Endothelial cell of umbilical vein (primary cell): Measurements from ENCODE around the gene AMHR2. TPM values are rescaled to one million over a fixed set of nuclear protein-coding genes. Genes with fewer than 3 reads are reported as not detected.

Experiments used
- BruUV-seq: library from RNA; stranded (reverse); fragments of 400-500 nt; replicated peaks from 2 replicates; lab custom pipeline; 2021; lab: Mats Ljungman, UMichigan
- CTCF ChIA-PET: fragments of 300-600, 350-600 bp; sonication (Branson Sonifier 250); formaldehyde crosslinking; loops from one replicate; lab custom pipeline; 2021; ENCODE audit warnings: antibody characterized with exemption, inconsistent platforms; lab: Charles Lee
- POLR2A ChIA-PET: fragments of 300-600, 350-600 bp; sonication (Branson Sonifier 250); formaldehyde crosslinking; loops from one replicate; lab custom pipeline; 2021; ENCODE audit warnings: antibody characterized with exemption, inconsistent platforms; lab: Charles Lee
- DNase-seq: peaks from one replicate; pipeline ENCODE4 v3.0.0-alpha.2; 2011; ENCODE audit warnings: low read depth, low spot score
- FAIRE-seq: peaks from 2 replicates; lab custom pipeline; 2011; peaks lifted over from hg19 to GRCh38; lab: Jason Lieb, UNC
- H2AFZ ChIP-seq: 2 replicates; pipeline ENCODE4 v1.6.0; 2012; ENCODE audit warnings: low read depth, low read length, control low read depth, inconsistent platforms
- H3K27ac ChIP-seq: 2 replicates; pipeline ENCODE4 v1.5.1; 2011; ENCODE audit warnings: low read depth, mild to moderate bottlenecking, control low read depth, low read length, moderate library complexity; ENCODE audit not compliant: insufficient read depth
- H3K27me3 ChIP-seq, 2 experiments: 2 replicates each; pipeline versions ENCODE4 v1.6.0 to v1.6.1; 2011; ENCODE audit warnings: low read length in 2 of 2, mixed read lengths in 1 of 2; ENCODE audit not compliant: control insufficient read depth in 2 of 2, insufficient read depth in 2 of 2
- H3K36me3 ChIP-seq, 2 experiments: 2 replicates in 1 of 2; 3 replicates in 1 of 2; pipeline ENCODE4 v1.5.1; 2011; ENCODE audit warnings: low read length in 2 of 2, mild to moderate bottlenecking in 1 of 2, moderate library complexity in 1 of 2; ENCODE audit not compliant: control insufficient read depth in 2 of 2, insufficient read depth in 2 of 2; ENCODE audit errors: extremely low read depth in 1 of 2
- H3K4me1 ChIP-seq: 3 replicates; pipeline ENCODE4 v1.5.1; 2011; ENCODE audit warnings: mild to moderate bottlenecking, low read length; ENCODE audit not compliant: control insufficient read depth, insufficient read depth; ENCODE audit errors: extremely low read depth
- H3K4me2 ChIP-seq: 2 replicates; pipeline ENCODE4 v1.6.1; 2011; ENCODE audit warnings: low read length, control low read depth, mixed read lengths; ENCODE audit not compliant: insufficient read depth
- H3K4me3 ChIP-seq, 3 experiments: fragments of 200-600 bp in 1 of 3; sonication (generic), shearing (Covaris generic) in 1 of 3; replicated peaks in 1 of 3; 2 replicates each; pipeline ENCODE4 v1.5.1; 2011 to 2016; ENCODE audit warnings: control low read depth in 3 of 3, low read length in 3 of 3, mild to moderate bottlenecking in 2 of 3, inconsistent platforms in 1 of 3, low read depth in 1 of 3, moderate library complexity in 1 of 3; ENCODE audit not compliant: insufficient read depth in 1 of 3
- H3K79me2 ChIP-seq: 2 replicates; pipeline ENCODE4 v1.6.0; 2012; ENCODE audit warnings: low read length, inconsistent platforms; ENCODE audit not compliant: control insufficient read depth, insufficient read depth
- H3K9ac ChIP-seq: replicated peaks from 2 replicates; pipeline ENCODE3; 2011; ENCODE audit warnings: low read length, control low read depth; ENCODE audit not compliant: insufficient read depth; ENCODE audit errors: extremely low read depth
- H3K9me1 ChIP-seq: replicated peaks from 3 replicates; pipeline ENCODE4 v1.6.0; 2011; ENCODE audit warnings: mild to moderate bottlenecking, low read length; ENCODE audit not compliant: control insufficient read depth, insufficient read depth; ENCODE audit errors: extremely low read depth
- H3K9me3 ChIP-seq: replicated peaks from 2 replicates; pipeline ENCODE4 v1.5.1; 2012; ENCODE audit warnings: low read length, inconsistent platforms; ENCODE audit not compliant: control insufficient read depth, insufficient read depth
- H4K20me1 ChIP-seq: replicated peaks from 2 replicates; pipeline ENCODE3; 2011; ENCODE audit warnings: mild to moderate bottlenecking, low read length; ENCODE audit not compliant: control insufficient read depth, insufficient read depth; ENCODE audit errors: extremely low read depth
- EZH2 ChIP-seq: IDR thresholded peaks from 2 replicates; pipeline ENCODE4 v1.6.1; 2012; ENCODE audit warnings: borderline replicate concordance, low read depth, mild to moderate bottlenecking, moderate library complexity, low read length, inconsistent platforms; ENCODE audit not compliant: severe bottlenecking
- FOS ChIP-seq: IDR thresholded peaks from 2 replicates; pipeline ENCODE4 v1.6.1; 2011; ENCODE audit warnings: mild to moderate bottlenecking, low read length, moderate library complexity, borderline replicate concordance; ENCODE audit not compliant: insufficient read depth
- GATA2 ChIP-seq: IDR thresholded peaks from 2 replicates; pipeline ENCODE4 v1.7.0; 2011; ENCODE audit warnings: low read depth, mild to moderate bottlenecking, moderate library complexity, mixed read lengths, low read length; ENCODE audit not compliant: insufficient read length, insufficient read depth
- JUN ChIP-seq: IDR thresholded peaks from 2 replicates; pipeline ENCODE4 v1.6.1; 2011; ENCODE audit warnings: borderline replicate concordance, low read depth; ENCODE audit not compliant: insufficient read length, insufficient read depth
- MYC ChIP-seq: IDR thresholded peaks from one replicate; pipeline ENCODE4 v1.6.1; 2011; ENCODE audit warnings: mild to moderate bottlenecking, low read depth, low read length
- POLR2A ChIP-seq: IDR thresholded peaks from 2 replicates; pipeline ENCODE4 v1.6.1; 2012; ENCODE audit warnings: low read depth, mild to moderate bottlenecking, control low read depth, low read length
- POLR2AphosphoS5 ChIP-seq: IDR thresholded peaks from 2 replicates; pipeline ENCODE4 v1.6.1; 2012; ENCODE audit warnings: low read depth, mild to moderate bottlenecking, control low read depth, low read length, moderate library complexity; ENCODE audit not compliant: insufficient read depth
- dilution Hi-C: fragments of 300-500 bp; cut with MboI; formaldehyde crosslinking; loops from one replicate; pipeline ENCODE4 v1.15.0; 2019; ENCODE audit warnings: low sequenced_read_pairs; ENCODE audit not compliant: extremely low pct_ligation_motif_present
- intact Hi-C: fragments of 100-400 bp; cut with micrococcal nuclease; formaldehyde crosslinking; loops from one replicate; pipeline ENCODE4 v1.10.0; 2022
- polyA plus RNA-seq, 4 experiments: library from polyadenylated mRNA; depleted of rRNA in 3 of 4; stranded (reverse) in 3 of 4; unstranded in 1 of 4; fragments of >200 nt; gene quantifications; 2 replicates each; pipeline versions ENCODE4 v1.2.1 to v1.2.3, GENCODE V29; 2011 to 2012; ENCODE audit warnings: missing spikeins in 1 of 4
- total RNA-seq: library from RNA; stranded (reverse); gene quantifications from 2 replicates; pipeline ENCODE4 v1.2.3, GENCODE V29; 2021
- TF ChIP-seq, protein P1 (sequence below), 2 donors: IDR thresholded peaks; 1 replicate in 1 of 2; 2 replicates in 1 of 2; pipeline ENCODE4 v1.5.1; 2011; ENCODE audit warnings: low read length in 2 of 2, mild to moderate bottlenecking in 2 of 2, moderate library complexity in 2 of 2, control low read depth in 1 of 2, inconsistent platforms in 1 of 2, low read depth in 1 of 2; ENCODE audit not compliant: insufficient read depth in 1 of 2; ENCODE audit errors: extremely low read depth in 1 of 2
- TF ChIP-seq, protein P2 (sequence below): IDR thresholded peaks from 2 replicates; pipeline ENCODE4 v1.6.1; 2011; ENCODE audit not compliant: insufficient read depth, insufficient read length

The AMHR2 gene
- total and polyA plus RNA-seq, 2 donors (not counting 3 experiments of a cell fraction or from before 2014, with no cell fraction given) = not detected

DNA sequence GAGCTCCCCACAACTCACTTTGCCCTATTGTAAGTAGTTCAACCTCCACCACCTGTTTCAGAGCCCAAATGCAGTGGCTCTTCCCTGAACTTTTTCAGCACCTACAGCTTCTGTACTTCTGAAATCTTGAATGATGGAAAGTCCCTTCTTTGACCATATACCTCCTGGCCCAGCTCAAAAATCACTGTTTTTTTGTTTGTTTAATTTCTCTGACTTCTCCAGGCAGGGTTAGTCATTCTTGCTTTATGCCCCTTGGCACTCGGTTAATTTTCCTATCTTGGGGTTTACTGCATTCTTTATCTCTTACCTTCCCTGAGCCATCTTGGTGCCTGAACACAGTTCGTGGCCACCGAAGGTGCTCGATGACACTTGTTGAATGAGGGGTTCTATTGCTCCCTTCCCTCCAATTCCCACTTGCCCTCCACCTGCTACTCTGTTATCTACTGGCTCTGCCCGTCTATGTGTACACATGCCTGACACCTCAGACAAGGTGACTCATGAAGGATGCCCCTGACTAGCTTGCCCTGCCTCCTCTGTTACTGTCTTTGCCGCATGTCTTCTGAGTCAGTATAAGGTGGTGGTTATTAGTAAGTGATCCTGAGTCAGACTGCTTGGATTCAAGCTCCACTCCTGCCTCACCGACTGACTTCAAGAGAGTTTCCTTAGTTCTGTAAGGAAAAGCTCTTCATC, 4.4 kb downstream of the AMHR2 start:
- no peaks in the 10 kb centered on the region for H3K4me1 ChIP-seq
- no peak overlapping the region for H3K27ac ChIP-seq
- H3K9me1 ChIP-seq = no peaks in the 10 kb centered on the region
- H3K4me2 ChIP-seq = no peak overlapping the region
- no peak overlapping the region for H3K4me3 ChIP-seq
- CTCF ChIA-PET = interaction anchor here (1.2 to 3.3 kb wide), 4 partner anchors 9 to 83 kb away, joined by 3 to 35 read pairs (median 4); no protein-coding TSS in a partner anchor
- FAIRE-seq (no peak), DNase-seq (no peak)
- dilution Hi-C loops (no loop called here), intact Hi-C loops (no loop called here)
- POLR2A ChIA-PET = no interaction called here
- no peaks in the 10 kb centered on the region for H3K79me2 ChIP-seq
- no peak for TF ChIP-seq JUN
- TF ChIP-seq FOS = no peak
- TF ChIP-seq, protein P1, sequence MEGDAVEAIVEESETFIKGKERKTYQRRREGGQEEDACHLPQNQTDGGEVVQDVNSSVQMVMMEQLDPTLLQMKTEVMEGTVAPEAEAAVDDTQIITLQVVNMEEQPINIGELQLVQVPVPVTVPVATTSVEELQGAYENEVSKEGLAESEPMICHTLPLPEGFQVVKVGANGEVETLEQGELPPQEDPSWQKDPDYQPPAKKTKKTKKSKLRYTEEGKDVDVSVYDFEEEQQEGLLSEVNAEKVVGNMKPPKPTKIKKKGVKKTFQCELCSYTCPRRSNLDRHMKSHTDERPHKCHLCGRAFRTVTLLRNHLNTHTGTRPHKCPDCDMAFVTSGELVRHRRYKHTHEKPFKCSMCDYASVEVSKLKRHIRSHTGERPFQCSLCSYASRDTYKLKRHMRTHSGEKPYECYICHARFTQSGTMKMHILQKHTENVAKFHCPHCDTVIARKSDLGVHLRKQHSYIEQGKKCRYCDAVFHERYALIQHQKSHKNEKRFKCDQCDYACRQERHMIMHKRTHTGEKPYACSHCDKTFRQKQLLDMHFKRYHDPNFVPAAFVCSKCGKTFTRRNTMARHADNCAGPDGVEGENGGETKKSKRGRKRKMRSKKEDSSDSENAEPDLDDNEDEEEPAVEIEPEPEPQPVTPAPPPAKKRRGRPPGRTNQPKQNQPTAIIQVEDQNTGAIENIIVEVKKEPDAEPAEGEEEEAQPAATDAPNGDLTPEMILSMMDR (IDR thresholded peaks at IDR 0.05; ENCODE audit: extremely low read depth in 1 of 2, insufficient read depth in 1 of 2, low read depth in 1 of 2, low read length in 2 of 2) = no peak
- H3K9ac ChIP-seq = no peak overlapping the region
- H2AFZ ChIP-seq = no peak overlapping the region
- no TSS peak for BruUV-seq
- no peaks in the 10 kb centered on the region for H4K20me1 ChIP-seq
- H3K27me3 ChIP-seq = no peaks in the 10 kb centered on the region
- H3K9me3 ChIP-seq = no peaks in the 10 kb centered on the region
- no peaks in the 10 kb centered on the region for H3K36me3 ChIP-seq

DNA sequence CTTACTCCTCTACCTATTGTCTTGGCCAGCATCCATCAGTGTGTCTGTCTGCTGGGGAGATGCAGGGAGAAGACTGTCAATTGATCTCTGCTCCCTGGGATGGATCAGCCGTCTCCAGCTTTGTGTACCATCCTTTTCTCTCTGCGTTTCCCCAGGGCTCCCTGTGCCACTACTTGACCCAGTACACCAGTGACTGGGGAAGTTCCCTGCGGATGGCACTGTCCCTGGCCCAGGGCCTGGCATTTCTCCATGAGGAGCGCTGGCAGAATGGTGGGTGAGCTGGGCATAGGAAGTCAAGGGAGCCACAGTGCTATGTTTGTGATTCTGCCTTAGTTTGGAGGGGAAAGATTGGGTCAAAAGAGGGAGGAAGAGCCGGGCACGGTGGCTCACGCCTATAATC, 5.1 kb downstream of the AMHR2 start:
- no peak for FAIRE-seq
- dilution Hi-C loops = no loop called here

More for the DNA sequence above, 5.1 kb downstream of the AMHR2 start:
- Histone ChIP-seq H3K4me2 (no peak overlapping the region), H3K9me3 (no peaks in the 10 kb centered on the region), H3K27me3 (no peaks in the 10 kb centered on the region), H3K4me3 (no peak overlapping the region), H3K36me3 (no peaks in the 10 kb centered on the region), H4K20me1 (no peaks in the 10 kb centered on the region), H3K9ac (no peak overlapping the region), H3K9me1 (no peaks in the 10 kb centered on the region), H3K27ac (no peak overlapping the region), H2AFZ (no peak overlapping the region), H3K4me1 (no peaks in the 10 kb centered on the region), H3K79me2 (no peaks in the 10 kb centered on the region)
- CTCF ChIA-PET = interaction anchor here (1.6 to 3.3 kb wide), 3 partner anchors 8 to 84 kb away, joined by 4 to 35 read pairs (median 4); no protein-coding TSS in a partner anchor
- POLR2A ChIA-PET = no interaction called here
- intact Hi-C loops = no loop called here
- TF ChIP-seq POLR2A (no peak), EZH2 (no peak), GATA2 (no peak), POLR2AphosphoS5 (no peak), MYC (no peak), FOS (no peak), JUN (no peak)
- TF ChIP-seq, protein P1 (IDR thresholded peaks at IDR 0.05; ENCODE audit: extremely low read depth in 1 of 2, insufficient read depth in 1 of 2, low read depth in 1 of 2, low read length in 2 of 2) = no peak
- TF ChIP-seq, protein P2, sequence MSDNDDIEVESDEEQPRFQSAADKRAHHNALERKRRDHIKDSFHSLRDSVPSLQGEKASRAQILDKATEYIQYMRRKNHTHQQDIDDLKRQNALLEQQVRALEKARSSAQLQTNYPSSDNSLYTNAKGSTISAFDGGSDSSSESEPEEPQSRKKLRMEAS = no peak
- BruUV-seq = no TSS peak
- no peak for DNase-seq
